GM19025 (cell line): ENCODE measurements around the gene ZCCHC2.

Experiments
- ATAC-seq: cut with Tn5 transposase; IDR thresholded peaks from one replicate; pipeline ENCODE4 v1.9.1; 2021; ENCODE audit warnings: mild to moderate bottlenecking, low read depth, moderate library complexity; ENCODE audit not compliant: unreplicated experiment

ZCCHC2 gene

DNA sequence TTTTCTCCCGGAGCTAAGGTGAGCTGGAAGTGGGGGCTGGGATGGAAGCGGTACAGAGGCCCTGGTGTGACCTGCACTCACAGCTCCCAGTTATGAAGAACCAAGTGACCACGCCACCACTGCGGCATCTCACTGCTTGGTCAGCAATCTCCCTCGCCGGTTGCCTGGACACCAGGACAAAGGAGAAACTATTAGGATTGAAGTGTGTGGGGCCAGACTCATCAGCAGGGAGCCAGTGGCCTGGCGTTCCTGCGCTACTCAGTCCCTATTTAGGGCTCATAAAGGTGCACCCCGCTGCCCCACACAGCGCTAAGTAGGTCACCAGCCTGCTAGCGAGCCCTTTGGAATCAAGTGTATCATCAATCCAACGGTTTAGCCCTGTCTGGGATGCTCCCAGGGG, 82.9 kb downstream of the ZCCHC2 start:
- ATAC-seq = no peak

DNA sequence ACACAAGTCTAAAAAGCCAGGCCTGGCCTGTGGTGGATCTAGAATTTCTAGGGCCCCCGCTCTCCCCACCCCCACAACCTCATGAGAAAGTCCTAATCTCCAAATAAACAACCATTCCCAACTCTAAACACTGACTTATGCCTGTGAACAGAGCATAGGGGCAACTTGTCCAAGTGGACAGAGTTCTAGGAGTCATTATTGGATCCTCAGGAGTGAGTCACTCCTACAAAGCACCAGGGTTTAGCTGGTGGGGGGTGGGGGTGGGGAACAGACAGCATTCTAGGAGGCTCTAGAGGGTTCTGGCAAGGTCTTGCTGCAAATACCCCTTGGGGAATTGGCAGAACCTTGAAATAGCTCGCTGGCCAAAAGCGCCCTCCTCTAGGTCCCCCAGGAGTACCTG, 83.3 kb downstream of the ZCCHC2 start:
- ATAC-seq = no peak

- no peak for ATAC-seq
Measured at GRCh38 chr18:62607302-62607701, 84.5 kb downstream of the ZCCHC2 start.

- no peak for ATAC-seq
Measured at GRCh38 chr18:62607708-62608428, 85.0 kb downstream of the ZCCHC2 start.

DNA sequence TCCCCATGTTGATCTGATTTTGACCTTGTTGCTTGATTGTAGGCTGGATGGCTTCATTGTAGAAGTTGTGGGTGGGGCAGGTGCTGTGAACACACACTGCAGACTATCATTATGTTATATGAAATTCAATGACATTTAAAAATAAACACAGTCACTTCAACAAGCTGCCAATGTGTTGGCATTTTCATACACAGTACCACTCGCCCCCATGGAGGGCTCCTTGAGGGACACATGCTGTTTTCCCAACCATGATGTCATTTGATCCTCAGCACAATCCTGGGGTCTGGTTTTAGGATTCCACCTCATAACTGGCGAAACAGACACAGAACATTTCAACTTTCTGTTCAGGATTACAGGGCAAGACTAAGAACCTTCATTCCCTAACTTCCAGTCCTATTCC, 86.9 kb downstream of the ZCCHC2 start:
- ATAC-seq = no peak

DNA sequence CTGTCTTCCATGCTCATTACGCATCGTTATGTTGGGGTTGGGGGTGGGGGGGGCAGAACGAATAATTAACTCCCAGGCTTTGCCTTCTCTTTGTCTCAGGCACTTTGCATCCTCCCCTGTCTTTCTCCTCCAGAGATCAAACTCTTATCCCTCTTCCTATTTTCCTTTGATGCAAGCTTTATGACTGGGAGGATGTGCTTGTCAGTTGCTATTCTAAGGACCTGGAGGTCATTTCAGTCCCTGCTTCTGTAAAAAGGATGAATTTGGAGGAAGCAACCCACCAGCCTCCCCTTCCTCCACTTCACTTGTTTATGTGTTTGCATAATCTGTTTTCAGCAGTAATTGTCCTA, 87.5 kb downstream of the ZCCHC2 start:
- no peak for ATAC-seq

GRCh38 chr18:62610701-62611411, 88.0 kb downstream of the ZCCHC2 start:
- ATAC-seq = no peak

DNA sequence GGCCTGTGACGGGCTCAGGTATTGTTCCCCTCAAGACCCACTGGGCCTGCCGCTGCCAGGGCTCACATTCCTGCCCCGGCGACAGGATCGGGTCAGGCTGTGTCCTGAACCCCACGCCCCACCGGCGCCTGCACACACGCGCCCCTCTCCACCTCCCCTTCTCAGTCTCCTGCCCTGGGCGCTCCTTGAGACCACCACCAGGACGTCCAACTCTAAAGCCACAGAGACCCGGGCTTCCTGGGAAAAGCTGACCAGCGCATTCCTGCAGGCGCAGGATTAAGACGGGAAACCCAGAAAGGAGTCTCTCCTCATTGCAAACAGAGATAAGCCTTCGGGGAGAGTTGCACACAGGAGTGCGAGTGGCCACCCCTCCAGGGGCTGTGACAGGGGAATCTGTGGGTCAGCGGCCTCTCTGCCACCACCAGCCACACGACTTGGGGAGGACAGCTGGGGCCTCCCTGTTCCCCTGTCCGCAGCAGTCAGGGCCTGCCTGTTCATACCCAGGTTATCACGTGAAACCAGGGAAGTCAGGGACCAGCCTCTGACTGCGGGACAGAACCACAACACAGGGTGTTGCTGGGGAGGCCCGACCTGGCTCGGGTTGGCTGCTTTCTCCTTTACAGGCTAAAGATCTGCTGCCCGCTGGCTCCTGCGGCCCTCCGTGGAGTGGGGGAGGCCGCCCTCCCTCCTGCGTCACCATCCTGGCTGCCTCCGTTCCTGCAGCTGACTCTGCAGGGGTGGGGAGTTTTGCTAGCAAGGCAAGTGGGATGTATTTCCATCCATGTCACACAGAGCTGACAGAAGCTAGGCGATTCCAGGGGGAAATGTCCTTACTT, 88.8 kb downstream of the ZCCHC2 start:
- no peak for ATAC-seq

GRCh38 chr18:62612289-62612645, 89.4 kb downstream of the ZCCHC2 start:
- no peak for ATAC-seq

DNA sequence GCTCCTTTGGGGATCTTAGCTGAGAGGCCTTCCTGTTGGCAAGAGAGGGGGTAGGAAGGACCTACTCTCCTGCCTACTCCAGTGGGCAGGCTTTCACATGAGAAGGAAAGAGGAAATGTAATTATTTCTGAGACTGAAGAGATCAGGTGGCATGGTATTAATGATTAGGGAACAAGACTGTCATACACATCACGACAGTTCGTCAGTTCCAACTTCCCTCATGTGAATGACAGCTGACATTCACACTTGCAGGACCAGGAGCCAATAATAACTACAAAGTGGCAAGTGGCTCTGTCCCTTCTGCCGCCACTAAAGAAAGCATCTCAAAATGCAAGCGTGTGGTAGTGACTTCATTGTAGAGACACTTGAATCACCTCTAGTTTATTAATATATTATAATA, 90.0 kb downstream of the ZCCHC2 start:
- no peak for ATAC-seq

DNA sequence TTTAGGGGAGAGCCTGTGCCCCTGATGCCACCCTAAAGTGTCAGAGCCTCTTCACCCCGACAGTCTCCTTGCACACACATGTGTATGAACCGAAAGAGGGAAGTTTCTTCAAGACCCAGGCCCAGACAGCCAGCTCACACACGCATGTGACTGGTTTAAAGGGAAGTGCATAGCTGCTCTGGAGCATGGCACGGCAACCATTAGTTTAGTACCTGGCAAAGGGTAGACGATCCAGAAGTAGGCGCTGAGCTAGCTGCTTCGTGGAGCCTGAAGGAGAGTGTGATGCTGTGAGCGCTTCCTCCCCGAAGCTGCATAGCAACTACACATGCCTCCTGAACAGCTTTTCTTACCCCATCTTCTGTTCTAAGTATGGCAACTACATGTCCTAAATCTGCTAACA, 91.7 kb downstream of the ZCCHC2 start:
- ATAC-seq = no peak

DNA sequence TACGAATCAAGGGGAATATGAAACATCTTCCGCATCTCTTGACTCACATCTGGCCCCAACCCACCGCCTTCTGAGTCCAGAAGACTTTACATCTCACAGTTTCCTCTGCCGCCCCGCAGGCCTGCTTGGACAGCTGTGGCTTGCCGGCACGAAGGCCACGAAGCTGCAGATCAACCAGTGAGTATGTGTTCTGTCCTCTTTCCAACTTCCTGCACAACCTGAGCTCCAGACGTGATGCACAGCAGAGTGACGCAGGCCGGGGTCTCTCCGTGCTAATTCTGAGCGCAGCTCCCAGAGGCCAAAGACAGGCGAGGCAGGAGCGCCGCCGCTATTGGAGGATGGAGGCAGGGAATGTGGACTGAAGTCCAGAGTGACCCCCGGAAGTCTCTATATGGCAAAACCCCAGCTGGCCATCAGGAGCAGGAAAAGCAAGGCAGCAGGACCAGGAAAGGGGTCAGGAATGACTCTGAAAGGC, 93.5 kb downstream of the ZCCHC2 start:
- no peak for ATAC-seq

GRCh38 chr18:62617793-62618591, 95.2 kb downstream of the ZCCHC2 start:
- ATAC-seq = no peak

DNA sequence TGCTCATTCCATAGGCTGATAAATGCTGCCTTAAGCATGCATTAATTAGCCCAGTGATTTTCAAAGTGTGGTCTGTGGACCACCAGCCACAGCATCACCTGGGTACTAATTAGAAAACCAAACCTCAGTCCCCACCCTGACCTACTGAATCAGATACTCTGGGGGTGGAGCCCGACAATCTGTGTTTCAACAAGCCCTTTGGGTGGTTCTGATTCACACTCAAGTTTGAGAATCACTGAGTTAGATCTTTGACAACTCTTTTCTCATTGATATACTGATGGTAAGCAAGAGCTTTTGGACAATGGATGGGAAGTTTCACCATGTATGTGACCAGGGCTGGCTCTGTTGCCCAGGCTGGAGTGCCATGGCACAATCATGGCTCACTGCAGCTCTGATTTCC, 95.9 kb downstream of the ZCCHC2 start:
- ATAC-seq = no peak

DNA sequence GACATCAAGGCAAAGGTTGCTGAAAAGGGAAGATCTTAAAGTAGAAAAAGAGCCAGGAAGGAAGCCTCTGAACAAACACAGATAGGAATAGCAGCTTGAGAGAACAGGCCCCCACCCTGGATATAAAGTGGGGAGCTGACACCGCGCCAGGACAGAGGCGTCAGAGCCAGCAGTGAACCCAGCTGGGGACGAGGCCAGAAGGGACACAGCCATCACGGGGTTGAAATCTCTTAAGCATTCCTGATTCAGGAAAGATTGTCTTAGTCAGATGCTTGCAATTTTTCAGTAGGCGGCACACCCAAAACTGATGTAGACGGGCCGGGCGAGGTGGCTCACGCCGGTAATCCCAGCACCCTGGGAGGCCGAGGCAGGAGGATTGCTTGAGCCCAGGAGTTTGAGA, 98.7 kb downstream of the ZCCHC2 start:
- ATAC-seq = no peak

DNA sequence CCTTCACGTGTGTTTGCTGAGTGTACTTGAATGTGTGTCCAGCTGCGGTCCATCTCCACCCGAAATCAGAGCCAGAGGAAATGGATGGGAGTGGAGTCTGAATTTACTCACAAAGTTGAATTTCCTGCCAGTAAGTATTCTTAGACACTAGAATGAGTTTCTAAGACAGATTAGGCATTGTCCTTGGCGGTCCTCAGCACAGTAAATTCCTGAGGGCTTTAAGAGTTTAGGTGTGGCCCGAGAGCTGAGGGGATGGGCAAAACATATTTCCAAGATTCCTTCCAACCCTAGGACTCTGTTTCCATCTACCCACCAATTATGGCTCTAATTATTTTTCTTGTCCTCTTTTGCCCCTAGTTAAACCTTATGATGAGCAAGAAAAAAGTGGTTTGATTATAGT, 102.2 kb downstream of the ZCCHC2 start:
- ATAC-seq = no peak
